ENCODE results near the gene DDR2. TPM values are rescaled to one million over a fixed set of nuclear protein-coding genes. Genes with fewer than 3 reads are reported as not detected.

The DDR2 gene
- total RNA-seq, 1 experiment from 2014 or later: 0.77 TPM

GRCh38 chr1:162663589-162664106 is 31.4 kb downstream of the DDR2 start:
- no peaks in the 10 kb centered on the region for H3K9me3 ChIP-seq (ENCODE audit: low read length)
- no TSS peak for BruUV-seq (replicated peaks)
- no peak overlapping the region for H3K4me2 ChIP-seq (ENCODE audit: low read length)
- ATAC-seq (no peak; the same call in 1 of the 2 replicates), DNase-seq (peak; percentile 17)
- no peaks in the 10 kb centered on the region for H3K27me3 ChIP-seq (ENCODE audit: low read length)
- no peaks in the 10 kb centered on the region for H3K36me3 ChIP-seq (ENCODE audit: low read depth, low read length)
- H3F3A ChIP-seq (ENCODE audit: low read length, unreplicated experiment): no peaks in the 10 kb centered on the region
- ChIA-PET POLR2A (ENCODE audit: unreplicated experiment) (no interaction called here), CTCF (no interaction called here)
- TF ChIP-seq EZH2phosphoT487 (IDR thresholded peaks at IDR 0.05; ENCODE audit: borderline replicate concordance, low read length) (no peak), EZH2 (IDR thresholded peaks at IDR 0.05; ENCODE audit: low read length, unreplicated experiment) (no peak), CTCF (conservative IDR thresholded peaks at IDR 0.05; ENCODE audit: low read depth, low read length) (no peak)
- no peaks in the 10 kb centered on the region for H4K20me1 ChIP-seq (ENCODE audit: low read length)
- no peak overlapping the region for H3K4me3 ChIP-seq (ENCODE audit: low read length)
- intact Hi-C loops (cut with micrococcal nuclease): loop anchor here (5.0 kb wide), 1 partner anchor 46 kb away; no protein-coding TSS in a partner anchor
- H3K4me1 ChIP-seq (ENCODE audit: insufficient read depth, low read length): peaks cover 6% of the 10 kb centered on the region; the same call in 1 of the 2 replicates
- H2AFZ ChIP-seq (ENCODE audit: low read length): no peak overlapping the region; the same call in 1 of the 2 replicates
- no peaks in the 10 kb centered on the region for H3K79me2 ChIP-seq (ENCODE audit: low read length)
- no peaks in the 10 kb centered on the region for H3K9me2 ChIP-seq (replicated peaks; ENCODE audit: low read length)
- H3K9ac ChIP-seq (ENCODE audit: low read length): no peak overlapping the region
- H3K27ac ChIP-seq (ENCODE audit: low read length): no peak overlapping the region

GRCh38 chr1:162666006-162666645 is 33.9 kb downstream of the DDR2 start:
- ATAC-seq (no peak), DNase-seq (no peak)
- no peaks in the 10 kb centered on the region for H3K36me3 ChIP-seq (ENCODE audit: low read depth, low read length)
- H2AFZ ChIP-seq (ENCODE audit: low read length): no peak overlapping the region
- H3K9ac ChIP-seq (ENCODE audit: low read length): no peak overlapping the region
- intact Hi-C loops (cut with micrococcal nuclease): no loop called here
- no peak overlapping the region for H3K4me2 ChIP-seq (ENCODE audit: low read length)
- no peaks in the 10 kb centered on the region for H4K20me1 ChIP-seq (ENCODE audit: low read length)
- no peaks in the 10 kb centered on the region for H3K9me2 ChIP-seq (replicated peaks; ENCODE audit: low read length)
- BruUV-seq (replicated peaks): no TSS peak
- H3K27me3 ChIP-seq (ENCODE audit: low read length): no peaks in the 10 kb centered on the region
- ChIA-PET POLR2A (ENCODE audit: unreplicated experiment) (no interaction called here), CTCF (no interaction called here)
- H3K4me1 ChIP-seq (ENCODE audit: insufficient read depth, low read length): peaks cover 6% of the 10 kb centered on the region; the same call in 1 of the 2 replicates
- no peaks in the 10 kb centered on the region for H3F3A ChIP-seq (ENCODE audit: low read length, unreplicated experiment)
- no peak for TF ChIP-seq EZH2phosphoT487 (IDR thresholded peaks at IDR 0.05; ENCODE audit: borderline replicate concordance, low read length)
- no peak for TF ChIP-seq CTCF (conservative IDR thresholded peaks at IDR 0.05; ENCODE audit: low read depth, low read length)
- TF ChIP-seq EZH2 (IDR thresholded peaks at IDR 0.05; ENCODE audit: low read length, unreplicated experiment): no peak
- H3K27ac ChIP-seq (ENCODE audit: low read length): no peak overlapping the region
- no peak overlapping the region for H3K4me3 ChIP-seq (ENCODE audit: low read length)
- H3K9me3 ChIP-seq (ENCODE audit: low read length): no peaks in the 10 kb centered on the region
- no peaks in the 10 kb centered on the region for H3K79me2 ChIP-seq (ENCODE audit: low read length)

- Histone ChIP-seq H3K4me2 (ENCODE audit: low read length) (no peak overlapping the region), H3K4me3 (ENCODE audit: low read length) (no peak overlapping the region), H3K9ac (ENCODE audit: low read length) (no peak overlapping the region), H3K79me2 (ENCODE audit: low read length) (no peaks in the 10 kb centered on the region), H4K20me1 (ENCODE audit: low read length) (no peaks in the 10 kb centered on the region), H3K4me1 (ENCODE audit: insufficient read depth, low read length) (peaks cover 16% of the 10 kb centered on the region; the same call in 1 of the 2 replicates), H3K27me3 (ENCODE audit: low read length) (no peaks in the 10 kb centered on the region), H3K9me3 (ENCODE audit: low read length) (no peaks in the 10 kb centered on the region), H3F3A (ENCODE audit: low read length, unreplicated experiment) (no peaks in the 10 kb centered on the region), H2AFZ (ENCODE audit: low read length) (no peak overlapping the region), H3K9me2 (replicated peaks; ENCODE audit: low read length) (no peaks in the 10 kb centered on the region), H3K27ac (ENCODE audit: low read length) (no peak overlapping the region), H3K36me3 (ENCODE audit: low read depth, low read length) (no peaks in the 10 kb centered on the region)
- no peak for ATAC-seq
- ChIA-PET CTCF (no interaction called here), POLR2A (ENCODE audit: unreplicated experiment) (no interaction called here)
- intact Hi-C loops (cut with micrococcal nuclease): no loop called here
- BruUV-seq (replicated peaks): no TSS peak
- no peak for DNase-seq
- TF ChIP-seq EZH2 (IDR thresholded peaks at IDR 0.05; ENCODE audit: low read length, unreplicated experiment): no peak
- TF ChIP-seq CTCF (conservative IDR thresholded peaks at IDR 0.05; ENCODE audit: low read depth, low read length): no peak
- TF ChIP-seq EZH2phosphoT487 (IDR thresholded peaks at IDR 0.05; ENCODE audit: borderline replicate concordance, low read length): no peak
Observed at GRCh38 chr1:162667381-162668080, 35.3 kb downstream of the DDR2 start.

All from PC-3 (cell line).